ENCODE data around the gene KIF3B. TPM values are rescaled to one million over a fixed set of nuclear protein-coding genes. Genes with fewer than 3 reads are reported as not detected.

The KIF3B gene
- total and polyA plus RNA-seq, 10 of the 15 experiments (the other 5 are each of a cell fraction or from before 2014, with no cell fraction given), result 7.4 to 37.3 (median 25.9) TPM

DNA sequence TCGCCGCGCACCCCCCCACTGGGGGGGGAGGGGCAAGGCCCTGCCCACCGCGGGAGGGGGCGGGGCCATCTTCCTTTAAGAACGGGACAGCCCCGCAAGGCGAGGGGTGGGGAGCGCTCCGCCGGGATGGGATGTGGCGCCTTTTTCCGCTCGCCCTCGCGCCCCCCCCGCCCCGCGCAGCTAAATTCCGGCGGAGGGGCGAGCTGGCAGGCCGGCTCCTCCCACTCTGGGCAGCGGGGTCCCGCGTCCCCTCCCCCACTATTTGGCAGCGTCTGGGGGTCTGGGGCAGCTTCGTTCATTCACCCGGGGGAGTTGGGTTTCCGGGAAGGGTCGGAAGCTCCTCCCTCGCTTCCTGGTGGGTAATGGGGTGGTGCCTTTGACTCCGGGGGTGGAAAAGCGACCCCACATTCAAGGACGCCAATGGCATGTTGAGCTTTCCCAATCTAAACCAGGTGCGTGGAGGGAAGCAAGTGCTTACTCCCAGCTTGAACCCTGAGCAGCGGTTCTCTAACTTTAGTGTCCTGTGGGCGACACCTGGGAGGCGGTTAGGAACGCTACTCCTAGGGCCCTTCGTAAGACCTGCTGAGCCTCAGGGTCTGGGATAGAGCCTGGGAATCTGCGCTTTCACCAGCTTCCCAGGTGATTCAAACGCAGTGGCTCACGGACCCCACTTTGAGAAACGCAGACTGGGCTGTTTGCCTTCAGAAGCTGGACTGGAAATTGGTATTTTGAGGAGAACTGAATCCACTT is 81.6 kb downstream of the KIF3B start (continued):
- TF ChIP-seq, protein P1, sequence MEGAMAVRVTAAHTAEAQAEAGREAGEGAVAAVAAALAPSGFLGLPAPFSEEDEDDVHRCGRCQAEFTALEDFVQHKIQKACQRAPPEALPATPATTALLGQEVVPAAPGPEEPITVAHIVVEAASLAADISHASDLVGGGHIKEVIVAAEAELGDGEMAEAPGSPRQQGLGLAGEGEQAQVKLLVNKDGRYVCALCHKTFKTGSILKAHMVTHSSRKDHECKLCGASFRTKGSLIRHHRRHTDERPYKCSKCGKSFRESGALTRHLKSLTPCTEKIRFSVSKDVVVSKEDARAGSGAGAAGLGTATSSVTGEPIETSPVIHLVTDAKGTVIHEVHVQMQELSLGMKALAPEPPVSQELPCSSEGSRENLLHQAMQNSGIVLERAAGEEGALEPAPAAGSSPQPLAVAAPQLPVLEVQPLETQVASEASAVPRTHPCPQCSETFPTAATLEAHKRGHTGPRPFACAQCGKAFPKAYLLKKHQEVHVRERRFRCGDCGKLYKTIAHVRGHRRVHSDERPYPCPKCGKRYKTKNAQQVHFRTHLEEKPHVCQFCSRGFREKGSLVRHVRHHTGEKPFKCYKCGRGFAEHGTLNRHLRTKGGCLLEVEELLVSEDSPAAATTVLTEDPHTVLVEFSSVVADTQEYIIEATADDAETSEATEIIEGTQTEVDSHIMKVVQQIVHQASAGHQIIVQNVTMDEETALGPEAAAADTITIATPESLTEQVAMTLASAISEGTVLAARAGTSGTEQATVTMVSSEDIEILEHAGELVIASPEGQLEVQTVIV (IDR thresholded peaks at IDR 0.05; ENCODE audit: borderline replicate concordance, partially characterized antibody), result no peak
- peak; percentile 24; the same call in 1 of the 2 replicates for TF ChIP-seq TCF3 (IDR thresholded peaks at IDR 0.05; ENCODE audit: borderline replicate concordance, insufficient read depth, low read depth, low read length)
- no peak for TF ChIP-seq HSF1 (IDR thresholded peaks at IDR 0.05; ENCODE audit: low read depth, low read length)
- peak; percentile 76; the same call in 1 of the 2 replicates for TF ChIP-seq RB1 (IDR thresholded peaks at IDR 0.05; ENCODE audit: borderline replicate concordance)
- TF ChIP-seq, protein P2, sequence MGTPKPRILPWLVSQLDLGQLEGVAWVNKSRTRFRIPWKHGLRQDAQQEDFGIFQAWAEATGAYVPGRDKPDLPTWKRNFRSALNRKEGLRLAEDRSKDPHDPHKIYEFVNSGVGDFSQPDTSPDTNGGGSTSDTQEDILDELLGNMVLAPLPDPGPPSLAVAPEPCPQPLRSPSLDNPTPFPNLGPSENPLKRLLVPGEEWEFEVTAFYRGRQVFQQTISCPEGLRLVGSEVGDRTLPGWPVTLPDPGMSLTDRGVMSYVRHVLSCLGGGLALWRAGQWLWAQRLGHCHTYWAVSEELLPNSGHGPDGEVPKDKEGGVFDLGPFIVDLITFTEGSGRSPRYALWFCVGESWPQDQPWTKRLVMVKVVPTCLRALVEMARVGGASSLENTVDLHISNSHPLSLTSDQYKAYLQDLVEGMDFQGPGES (IDR thresholded peaks at IDR 0.05), result no peak
- no peak for TF ChIP-seq GABPA (IDR thresholded peaks at IDR 0.05; ENCODE audit: low read depth)
- 0 out of 2 replicates have a peak, but pooled peaks have one; percentile 28 for TF ChIP-seq MLLT1 (IDR thresholded peaks at IDR 0.05)
- no peak for TF ChIP-seq ATF7 (IDR thresholded peaks at IDR 0.05; ENCODE audit: low read depth)
- TF ChIP-seq, protein P3, sequence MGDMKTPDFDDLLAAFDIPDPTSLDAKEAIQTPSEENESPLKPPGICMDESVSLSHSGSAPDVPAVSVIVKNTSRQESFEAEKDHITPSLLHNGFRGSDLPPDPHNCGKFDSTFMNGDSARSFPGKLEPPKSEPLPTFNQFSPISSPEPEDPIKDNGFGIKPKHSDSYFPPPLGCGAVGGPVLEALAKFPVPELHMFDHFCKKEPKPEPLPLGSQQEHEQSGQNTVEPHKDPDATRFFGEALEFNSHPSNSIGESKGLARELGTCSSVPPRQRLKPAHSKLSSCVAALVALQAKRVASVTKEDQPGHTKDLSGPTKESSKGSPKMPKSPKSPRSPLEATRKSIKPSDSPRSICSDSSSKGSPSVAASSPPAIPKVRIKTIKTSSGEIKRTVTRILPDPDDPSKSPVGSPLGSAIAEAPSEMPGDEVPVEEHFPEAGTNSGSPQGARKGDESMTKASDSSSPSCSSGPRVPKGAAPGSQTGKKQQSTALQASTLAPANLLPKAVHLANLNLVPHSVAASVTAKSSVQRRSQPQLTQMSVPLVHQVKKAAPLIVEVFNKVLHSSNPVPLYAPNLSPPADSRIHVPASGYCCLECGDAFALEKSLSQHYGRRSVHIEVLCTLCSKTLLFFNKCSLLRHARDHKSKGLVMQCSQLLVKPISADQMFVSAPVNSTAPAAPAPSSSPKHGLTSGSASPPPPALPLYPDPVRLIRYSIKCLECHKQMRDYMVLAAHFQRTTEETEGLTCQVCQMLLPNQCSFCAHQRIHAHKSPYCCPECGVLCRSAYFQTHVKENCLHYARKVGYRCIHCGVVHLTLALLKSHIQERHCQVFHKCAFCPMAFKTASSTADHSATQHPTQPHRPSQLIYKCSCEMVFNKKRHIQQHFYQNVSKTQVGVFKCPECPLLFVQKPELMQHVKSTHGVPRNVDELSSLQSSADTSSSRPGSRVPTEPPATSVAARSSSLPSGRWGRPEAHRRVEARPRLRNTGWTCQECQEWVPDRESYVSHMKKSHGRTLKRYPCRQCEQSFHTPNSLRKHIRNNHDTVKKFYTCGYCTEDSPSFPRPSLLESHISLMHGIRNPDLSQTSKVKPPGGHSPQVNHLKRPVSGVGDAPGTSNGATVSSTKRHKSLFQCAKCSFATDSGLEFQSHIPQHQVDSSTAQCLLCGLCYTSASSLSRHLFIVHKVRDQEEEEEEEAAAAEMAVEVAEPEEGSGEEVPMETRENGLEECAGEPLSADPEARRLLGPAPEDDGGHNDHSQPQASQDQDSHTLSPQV (IDR thresholded peaks at IDR 0.05), result no peak
- no peak for TF ChIP-seq NFYA (IDR thresholded peaks at IDR 0.05; ENCODE audit: borderline replicate concordance, low read depth, low read length)
- TF ChIP-seq EED (IDR thresholded peaks at IDR 0.05; ENCODE audit: low read depth), result peak; percentile 29
- TF ChIP-seq, protein P4, sequence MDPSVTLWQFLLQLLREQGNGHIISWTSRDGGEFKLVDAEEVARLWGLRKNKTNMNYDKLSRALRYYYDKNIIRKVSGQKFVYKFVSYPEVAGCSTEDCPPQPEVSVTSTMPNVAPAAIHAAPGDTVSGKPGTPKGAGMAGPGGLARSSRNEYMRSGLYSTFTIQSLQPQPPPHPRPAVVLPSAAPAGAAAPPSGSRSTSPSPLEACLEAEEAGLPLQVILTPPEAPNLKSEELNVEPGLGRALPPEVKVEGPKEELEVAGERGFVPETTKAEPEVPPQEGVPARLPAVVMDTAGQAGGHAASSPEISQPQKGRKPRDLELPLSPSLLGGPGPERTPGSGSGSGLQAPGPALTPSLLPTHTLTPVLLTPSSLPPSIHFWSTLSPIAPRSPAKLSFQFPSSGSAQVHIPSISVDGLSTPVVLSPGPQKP (IDR thresholded peaks at IDR 0.05; ENCODE audit: low read depth, low read length), result no peak
- TF ChIP-seq RAD51 (IDR thresholded peaks at IDR 0.05), result no peak
- TF ChIP-seq RBBP5 (conservative IDR thresholded peaks at IDR 0.05), result no peak
- TF ChIP-seq NR2C1 (IDR thresholded peaks at IDR 0.05), result no peak
- TF ChIP-seq RELA (IDR thresholded peaks at IDR 0.05; ENCODE audit: borderline replicate concordance, partially characterized antibody), result no peak
